Stimulated activated naive CD4-positive, alpha-beta T cell treated with Interleukin-2 at 50 U/mL for 16 hours (primary cell): ENCODE results near the gene MEIS1.

Source experiments
- DNase-seq: peaks from one replicate; lab custom pipeline; 2025; lab: John Stamatoyannopoulos, UW

MEIS1 gene

GRCh38 chr2:66566726-66567399 is 131.9 kb downstream of the MEIS1 start:
- DNase-seq = no peak

GRCh38 chr2:66567729-66568128 is 132.8 kb downstream of the MEIS1 start:
- DNase-seq = no peak

- DNase-seq = no peak
Observed at GRCh38 chr2:66568650-66569300, 133.8 kb downstream of the MEIS1 start.

- no peak for DNase-seq
Observed at GRCh38 chr2:66569321-66569851, 134.5 kb downstream of the MEIS1 start.

GRCh38 chr2:66569974-66570373 is 135.0 kb downstream of the MEIS1 start:
- DNase-seq = no peak

- no peak for DNase-seq
Observed at GRCh38 chr2:66570471-66570870, 135.5 kb downstream of the MEIS1 start.

GRCh38 chr2:66571918-66572317 is 137.0 kb downstream of the MEIS1 start:
- no peak for DNase-seq

GRCh38 chr2:66572391-66572790 is 137.5 kb downstream of the MEIS1 start:
- no peak for DNase-seq

GRCh38 chr2:66573416-66573815 is 138.5 kb downstream of the MEIS1 start:
- DNase-seq = no peak

GRCh38 chr2:66573821-66574233 is 138.9 kb downstream of the MEIS1 start:
- DNase-seq = no peak

- DNase-seq = no peak
Observed at GRCh38 chr2:66574701-66575624, 140.0 kb downstream of the MEIS1 start.

- DNase-seq = no peak
Observed at GRCh38 chr2:66575625-66576310, 140.8 kb downstream of the MEIS1 start.

GRCh38 chr2:66576311-66576560 is 141.3 kb downstream of the MEIS1 start:
- DNase-seq = no peak

GRCh38 chr2:66576561-66577320 is 141.8 kb downstream of the MEIS1 start:
- DNase-seq = no peak

- no peak for DNase-seq
Observed at GRCh38 chr2:66577321-66578053, 142.6 kb downstream of the MEIS1 start.

GRCh38 chr2:66578054-66578686 is 143.2 kb downstream of the MEIS1 start:
- no peak for DNase-seq

- no peak for DNase-seq
Observed at GRCh38 chr2:66578687-66579106, 143.8 kb downstream of the MEIS1 start.

GRCh38 chr2:66579186-66580126 is 144.5 kb downstream of the MEIS1 start:
- DNase-seq = no peak
